ENCODE measurements around the gene SNRNP40. TPM values are rescaled to one million over a fixed set of nuclear protein-coding genes. Genes with fewer than 3 reads are reported as not detected.

SNRNP40 gene
- polyA plus RNA-seq, 1 donor (not counting 4 experiments of a cell fraction or from before 2014, with no cell fraction given): 57.4 TPM

GRCh38 chr1:31344503-31344902, 47.9 kb upstream of the SNRNP40 start:
- no peak overlapping the region for H2AFZ ChIP-seq (ENCODE audit: control insufficient read depth, low read length)
- H3K9me1 ChIP-seq (ENCODE audit: control insufficient read depth, extremely low read depth, insufficient read depth, low read length): no peaks in the 10 kb centered on the region
- H3K4me1 ChIP-seq (ENCODE audit: control insufficient read depth, extremely low read depth, insufficient read depth, low read length): no peaks in the 10 kb centered on the region
- no peaks in the 10 kb centered on the region for H3K27me3 ChIP-seq (ENCODE audit: control insufficient read depth, extremely low read depth, insufficient read depth, low read length)
- peaks cover 10 to 12% of the 10 kb centered on the region in 2 experiments for H3K36me3 ChIP-seq (ENCODE audit: control insufficient read depth in 2 of 2, extremely low read depth in 1 of 2, insufficient read depth in 2 of 2, low read length in 2 of 2)
- H3K4me3 ChIP-seq (ENCODE audit: control insufficient read depth in 2 of 3, extremely low read depth in 1 of 3, insufficient read depth in 2 of 3, low read depth in 1 of 3, low read length in 3 of 3): no peak overlapping the region
- no peaks in the 10 kb centered on the region for H3K79me2 ChIP-seq (ENCODE audit: control insufficient read depth, insufficient read depth, low read length)
- no peak for FAIRE-seq
- no peak overlapping the region for H3K4me2 ChIP-seq (ENCODE audit: control insufficient read depth, extremely low read depth, insufficient read depth, low read depth, low read length)
- no peaks in the 10 kb centered on the region for H3K9me3 ChIP-seq (ENCODE audit: control insufficient read depth, low read depth, low read length)
- no peak for DNase-seq (ENCODE audit: low read depth, low spot score)
- H3K9ac ChIP-seq (ENCODE audit: control insufficient read depth, extremely low read depth, insufficient read depth, low read length): no peak overlapping the region
- H4K20me1 ChIP-seq (ENCODE audit: control insufficient read depth, extremely low read depth, insufficient read depth, low read length): no peaks in the 10 kb centered on the region
- dilution Hi-C loops (cut with MboI; ENCODE audit: extremely low pct_ligation_motif_present, low sequenced_read_pairs): no loop called here
- H3K27ac ChIP-seq (ENCODE audit: control insufficient read depth, insufficient read depth, low read length): no peak overlapping the region
- TF ChIP-seq CTCF (optimal IDR thresholded peaks at IDR 0.05 in 1 of 3, IDR thresholded peaks at IDR 0.05 in 1 of 3, conservative IDR thresholded peaks at IDR 0.05 in 1 of 3; ENCODE audit: extremely low read depth in 1 of 3, insufficient read depth in 2 of 3, low read length in 3 of 3): no peak
- TF ChIP-seq EZH2 (IDR thresholded peaks at IDR 0.05; ENCODE audit: low read length): no peak

DNA sequence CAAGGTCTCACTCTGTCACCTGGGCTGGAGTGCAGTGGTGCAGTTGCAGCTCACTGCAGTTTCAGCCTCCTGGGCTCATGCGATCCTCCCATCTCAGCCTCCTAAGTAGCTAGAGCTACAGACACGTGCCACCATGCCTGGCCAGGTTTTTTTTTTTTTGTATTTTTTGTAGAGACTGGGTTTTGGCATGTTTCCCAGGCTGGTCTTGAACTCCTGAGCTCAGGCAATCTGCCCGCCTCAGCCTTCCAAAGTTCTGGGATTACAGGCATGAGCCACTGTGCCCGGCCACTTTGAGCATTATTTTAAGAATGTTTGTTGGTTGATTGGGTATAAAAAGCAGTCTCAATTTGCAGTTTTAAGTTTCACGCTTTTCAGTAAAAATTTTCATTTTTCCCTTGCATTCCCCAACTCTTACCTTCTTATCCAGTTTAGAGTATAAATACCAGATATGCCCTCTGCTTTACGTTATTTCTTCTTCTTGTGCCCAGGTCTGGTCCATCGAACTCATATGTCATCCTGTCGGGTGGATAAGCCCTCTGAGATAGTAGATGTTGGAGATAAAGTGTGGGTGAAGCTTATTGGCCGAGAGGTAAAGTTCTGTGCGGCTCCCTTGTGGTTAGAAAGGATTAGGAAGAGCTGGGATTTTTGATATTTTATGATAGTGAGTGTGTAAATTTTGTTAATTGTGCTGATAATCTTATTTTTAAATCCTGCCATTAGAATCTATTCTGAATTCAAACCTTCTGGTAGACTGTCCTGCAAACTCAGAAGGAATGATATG, 40.3 kb upstream of the SNRNP40 start:
- Histone ChIP-seq H3K79me2 (ENCODE audit: control insufficient read depth, insufficient read depth, low read length) (no peaks in the 10 kb centered on the region), H3K27ac (ENCODE audit: control insufficient read depth, insufficient read depth, low read length) (no peak overlapping the region), H3K9me1 (ENCODE audit: control insufficient read depth, extremely low read depth, insufficient read depth, low read length) (no peaks in the 10 kb centered on the region), H3K9me3 (ENCODE audit: control insufficient read depth, low read depth, low read length) (no peaks in the 10 kb centered on the region), H3K27me3 (ENCODE audit: control insufficient read depth, extremely low read depth, insufficient read depth, low read length) (no peaks in the 10 kb centered on the region), H3K4me1 (ENCODE audit: control insufficient read depth, extremely low read depth, insufficient read depth, low read length) (no peaks in the 10 kb centered on the region), H2AFZ (ENCODE audit: control insufficient read depth, low read length) (no peak overlapping the region), H4K20me1 (ENCODE audit: control insufficient read depth, extremely low read depth, insufficient read depth, low read length) (no peaks in the 10 kb centered on the region), H3K4me3 (ENCODE audit: control insufficient read depth in 2 of 3, extremely low read depth in 1 of 3, insufficient read depth in 2 of 3, low read depth in 1 of 3, low read length in 3 of 3) (no peak overlapping the region), H3K4me2 (ENCODE audit: control insufficient read depth, extremely low read depth, insufficient read depth, low read depth, low read length) (no peak overlapping the region), H3K9ac (ENCODE audit: control insufficient read depth, extremely low read depth, insufficient read depth, low read length) (no peak overlapping the region), H3K36me3 (ENCODE audit: control insufficient read depth in 2 of 2, extremely low read depth in 1 of 2, insufficient read depth in 2 of 2, low read length in 2 of 2) (peaks cover 0 to 6% of the 10 kb centered on the region in 2 experiments)
- DNase-seq (ENCODE audit: low read depth, low spot score): no peak
- dilution Hi-C loops (cut with MboI; ENCODE audit: extremely low pct_ligation_motif_present, low sequenced_read_pairs): no loop called here
- TF ChIP-seq EZH2 (IDR thresholded peaks at IDR 0.05; ENCODE audit: low read length) (no peak), CTCF (optimal IDR thresholded peaks at IDR 0.05 in 1 of 3, IDR thresholded peaks at IDR 0.05 in 1 of 3, conservative IDR thresholded peaks at IDR 0.05 in 1 of 3; ENCODE audit: extremely low read depth in 1 of 3, insufficient read depth in 2 of 3, low read length in 3 of 3) (no peak)
- no peak for FAIRE-seq

Measured in keratinocyte (primary cell).